ENCODE data around the gene CASKIN1.

Gene CASKIN1

GRCh38 chr16:2187212-2187611 is 9.2 kb downstream of the CASKIN1 start:
- no peak for DNase-seq (ENCODE audit: low read depth in 1 of 2, low spot score in 1 of 2)

GRCh38 chr16:2186505-2186904 is 9.9 kb downstream of the CASKIN1 start:
- H3K27ac ChIP-seq (replicated peaks): no peak overlapping the region
- no peak overlapping the region for H3K4me3 ChIP-seq (replicated peaks; ENCODE audit: insufficient read depth, low read length)
- DNase-seq (ENCODE audit: low read depth in 1 of 2, low spot score in 1 of 2): no peak
- TF ChIP-seq SPI1 (IDR thresholded peaks at IDR 0.05; ENCODE audit: borderline replicate concordance, low read depth) (no peak), CTCF (IDR thresholded peaks at IDR 0.05; ENCODE audit: insufficient read depth, low read length) (no peak), REST (IDR thresholded peaks at IDR 0.05; ENCODE audit: insufficient replicate concordance, low read depth) (no peak), GABPA (IDR thresholded peaks at IDR 0.05; ENCODE audit: low read depth) (no peak), POLR2AphosphoS5 (IDR thresholded peaks at IDR 0.05; ENCODE audit: low read depth) (no peak)
- H3K27me3 ChIP-seq (ENCODE audit: insufficient read depth, poor library complexity, severe bottlenecking): peaks cover 3% of the 10 kb centered on the region

More at GRCh38 chr16:2187212-2187611, 9.2 kb downstream of the CASKIN1 start:
- TF ChIP-seq CTCF (IDR thresholded peaks at IDR 0.05; ENCODE audit: insufficient read depth, low read length) (no peak), REST (IDR thresholded peaks at IDR 0.05; ENCODE audit: insufficient replicate concordance, low read depth) (no peak), SPI1 (IDR thresholded peaks at IDR 0.05; ENCODE audit: borderline replicate concordance, low read depth) (no peak)
- H3K4me3 ChIP-seq (replicated peaks; ENCODE audit: insufficient read depth, low read length): no peak overlapping the region
- peaks cover 3% of the 10 kb centered on the region for H3K27me3 ChIP-seq (ENCODE audit: insufficient read depth, poor library complexity, severe bottlenecking)
- no peak overlapping the region for H3K27ac ChIP-seq (replicated peaks)

GRCh38 chr16:2186064-2186463 is 10.3 kb downstream of the CASKIN1 start:
- Histone ChIP-seq H3K4me3 (replicated peaks; ENCODE audit: insufficient read depth, low read length) (no peak overlapping the region), H3K27ac (replicated peaks) (no peak overlapping the region), H3K27me3 (ENCODE audit: insufficient read depth, poor library complexity, severe bottlenecking) (peaks cover 3% of the 10 kb centered on the region)
- no peak for DNase-seq (ENCODE audit: low read depth in 1 of 2, low spot score in 1 of 2)
- no peak for TF ChIP-seq GABPA (IDR thresholded peaks at IDR 0.05; ENCODE audit: low read depth)

GRCh38 chr16:2184962-2185361 is 11.4 kb downstream of the CASKIN1 start:
- H3K27me3 ChIP-seq (ENCODE audit: insufficient read depth, poor library complexity, severe bottlenecking): peaks cover 3% of the 10 kb centered on the region
- no peak for TF ChIP-seq CTCF (IDR thresholded peaks at IDR 0.05; ENCODE audit: insufficient read depth, low read length)
- TF ChIP-seq GABPA (IDR thresholded peaks at IDR 0.05; ENCODE audit: low read depth): no peak
- TF ChIP-seq SPI1 (IDR thresholded peaks at IDR 0.05; ENCODE audit: borderline replicate concordance, low read depth): no peak
- no peak for TF ChIP-seq POLR2AphosphoS5 (IDR thresholded peaks at IDR 0.05; ENCODE audit: low read depth)
- no peak for TF ChIP-seq REST (IDR thresholded peaks at IDR 0.05; ENCODE audit: insufficient replicate concordance, low read depth)
- no peak for DNase-seq (ENCODE audit: low read depth in 1 of 2, low spot score in 1 of 2)
- H3K27ac ChIP-seq (replicated peaks): no peak overlapping the region
- no peak overlapping the region for H3K4me3 ChIP-seq (replicated peaks; ENCODE audit: insufficient read depth, low read length)
